ENCODE measurements around the gene SHB. TPM values are rescaled to one million over a fixed set of nuclear protein-coding genes. Genes with fewer than 3 reads are reported as not detected.

Gene SHB
- 2.0 TPM for polyA plus RNA-seq (2013)

- ChIA-PET POLR2A (interaction anchor here (0.6 kb wide), 1 partner anchor 18 kb away, joined by 3 read pairs; no protein-coding TSS in a partner anchor), CTCF (interaction anchor here (0.6 to 5.3 kb wide), 7 partner anchors 10 to 156 kb away, joined by 3 to 32 read pairs (median 3); no protein-coding TSS in a partner anchor)
- H3K27ac ChIP-seq (ENCODE audit: insufficient read depth in 1 of 2, low read depth in 1 of 2, low read length in 2 of 2, poor library complexity in 1 of 2, severe bottlenecking in 2 of 2) = peak within 1 kb of the TSS in 1 of 2 experiments; percentile 71
- no peaks in the 10 kb centered on the region for H3K9me3 ChIP-seq (ENCODE audit: control extremely low read depth in 1 of 5, control insufficient read depth in 4 of 5, insufficient read depth in 2 of 5, low read depth in 1 of 5, low read length in 4 of 5)
- no peaks in the 10 kb centered on the region for H3K36me3 ChIP-seq (ENCODE audit: control insufficient read depth in 4 of 4, insufficient read depth in 4 of 4, low read length in 3 of 4)
- peak; percentile 65 to 86 (median 79) for DNase-seq
- H3K4me3 ChIP-seq (ENCODE audit: control insufficient read depth in 1 of 7, extremely low read depth in 1 of 7, insufficient read depth in 4 of 7, low read depth in 2 of 7, low read length in 6 of 7) = peak within 1 kb of the TSS; percentile 74 to 87 (median 77)
- peaks cover 0 to 53% (median 39%) of the 10 kb centered on the region in 4 experiments for H3K4me1 ChIP-seq (ENCODE audit: control extremely low read depth in 1 of 4, control insufficient read depth in 4 of 4, insufficient read depth in 4 of 4, low read length in 3 of 4)
- peaks cover 0 to 13% (median 3%) of the 10 kb centered on the region in 5 experiments for H3K27me3 ChIP-seq (replicated peaks in 2 of 5; ENCODE audit: control insufficient read depth in 4 of 5, insufficient read depth in 5 of 5, low read length in 4 of 5)
- WGBS (ENCODE audit: insufficient coverage) = 0% methylated on average over 93 of the region's 134 CpGs
Measured at GRCh38 chr9:38068701-38069628, at the start of gene SHB. Gene SHB, minus strand, starts transcription at chr9:38069227. Its CDS starts 582 bp downstream, at chr9:38068645.

- Histone ChIP-seq H3K27ac (ENCODE audit: insufficient read depth in 1 of 2, low read depth in 1 of 2, low read length in 2 of 2, poor library complexity in 1 of 2, severe bottlenecking in 2 of 2) (no peak overlapping the region), H3K4me3 (ENCODE audit: control insufficient read depth in 1 of 7, extremely low read depth in 1 of 7, insufficient read depth in 4 of 7, low read depth in 2 of 7, low read length in 6 of 7) (no peak overlapping the region), H3K36me3 (ENCODE audit: control insufficient read depth in 4 of 4, insufficient read depth in 4 of 4, low read length in 3 of 4) (no peaks in the 10 kb centered on the region), H3K4me1 (ENCODE audit: control extremely low read depth in 1 of 4, control insufficient read depth in 4 of 4, insufficient read depth in 4 of 4, low read length in 3 of 4) (no peaks in the 10 kb centered on the region), H3K9me3 (ENCODE audit: control extremely low read depth in 1 of 5, control insufficient read depth in 4 of 5, insufficient read depth in 2 of 5, low read depth in 1 of 5, low read length in 4 of 5) (no peaks in the 10 kb centered on the region), H3K27me3 (replicated peaks in 2 of 5; ENCODE audit: control insufficient read depth in 4 of 5, insufficient read depth in 5 of 5, low read length in 4 of 5) (peaks cover 0 to 6% (median 2%) of the 10 kb centered on the region in 5 experiments)
- DNase-seq = no peak
- 100% methylated on average over 3 of the region's 5 CpGs for WGBS (ENCODE audit: insufficient coverage)
- POLR2A ChIA-PET = no interaction called here
- CTCF ChIA-PET = no interaction called here
Measured at GRCh38 chr9:38117651-38118050, 48.6 kb upstream of the SHB start.

- Histone ChIP-seq H3K4me1 (ENCODE audit: control extremely low read depth in 1 of 4, control insufficient read depth in 4 of 4, insufficient read depth in 4 of 4, low read length in 3 of 4) (no peaks in the 10 kb centered on the region), H3K27ac (ENCODE audit: insufficient read depth in 1 of 2, low read depth in 1 of 2, low read length in 2 of 2, poor library complexity in 1 of 2, severe bottlenecking in 2 of 2) (no peak overlapping the region), H3K9me3 (ENCODE audit: control extremely low read depth in 1 of 5, control insufficient read depth in 4 of 5, insufficient read depth in 2 of 5, low read depth in 1 of 5, low read length in 4 of 5) (no peaks in the 10 kb centered on the region), H3K27me3 (replicated peaks in 2 of 5; ENCODE audit: control insufficient read depth in 4 of 5, insufficient read depth in 5 of 5, low read length in 4 of 5) (peaks cover 0 to 4% (median 2%) of the 10 kb centered on the region in 5 experiments), H3K4me3 (ENCODE audit: control insufficient read depth in 1 of 7, extremely low read depth in 1 of 7, insufficient read depth in 4 of 7, low read depth in 2 of 7, low read length in 6 of 7) (no peak overlapping the region), H3K36me3 (ENCODE audit: control insufficient read depth in 4 of 4, insufficient read depth in 4 of 4, low read length in 3 of 4) (no peaks in the 10 kb centered on the region)
- CTCF ChIA-PET = interaction anchor here (0.7 kb wide), 1 partner anchor 14 kb away, joined by 3 read pairs; no protein-coding TSS in a partner anchor
- POLR2A ChIA-PET = no interaction called here
- no peak for DNase-seq
Measured at GRCh38 chr9:38114905-38115304, 45.9 kb upstream of the SHB start.

GRCh38 chr9:38112456-38112855, 43.4 kb upstream of the SHB start:
- no peak for DNase-seq
- Histone ChIP-seq H3K36me3 (ENCODE audit: control insufficient read depth in 4 of 4, insufficient read depth in 4 of 4, low read length in 3 of 4) (no peaks in the 10 kb centered on the region), H3K4me3 (ENCODE audit: control insufficient read depth in 1 of 7, extremely low read depth in 1 of 7, insufficient read depth in 4 of 7, low read depth in 2 of 7, low read length in 6 of 7) (no peak overlapping the region), H3K4me1 (ENCODE audit: control extremely low read depth in 1 of 4, control insufficient read depth in 4 of 4, insufficient read depth in 4 of 4, low read length in 3 of 4) (no peaks in the 10 kb centered on the region), H3K27me3 (replicated peaks in 2 of 5; ENCODE audit: control insufficient read depth in 4 of 5, insufficient read depth in 5 of 5, low read length in 4 of 5) (peaks cover 0 to 4% (median under 1%) of the 10 kb centered on the region in 5 experiments), H3K9me3 (ENCODE audit: control extremely low read depth in 1 of 5, control insufficient read depth in 4 of 5, insufficient read depth in 2 of 5, low read depth in 1 of 5, low read length in 4 of 5) (no peaks in the 10 kb centered on the region), H3K27ac (ENCODE audit: insufficient read depth in 1 of 2, low read depth in 1 of 2, low read length in 2 of 2, poor library complexity in 1 of 2, severe bottlenecking in 2 of 2) (no peak overlapping the region)
- ChIA-PET CTCF (interaction anchor here (1.8 kb wide), 1 partner anchor 48 kb away, joined by 5 read pairs; no protein-coding TSS in a partner anchor), POLR2A (no interaction called here)
- WGBS (ENCODE audit: insufficient coverage) = 100% methylated on average over 1 of the region's 1 CpG

GRCh38 chr9:38112049-38112448, 43.0 kb upstream of the SHB start:
- no peak overlapping the region for H3K4me3 ChIP-seq (ENCODE audit: control insufficient read depth in 1 of 7, extremely low read depth in 1 of 7, insufficient read depth in 4 of 7, low read depth in 2 of 7, low read length in 6 of 7)
- DNase-seq = no peak
- H3K9me3 ChIP-seq (ENCODE audit: control extremely low read depth in 1 of 5, control insufficient read depth in 4 of 5, insufficient read depth in 2 of 5, low read depth in 1 of 5, low read length in 4 of 5) = no peaks in the 10 kb centered on the region
- ChIA-PET CTCF (interaction anchor here (1.3 kb wide), 1 partner anchor 25 kb away, joined by 3 read pairs; no protein-coding TSS in a partner anchor), POLR2A (no interaction called here)
- no peak overlapping the region for H3K27ac ChIP-seq (ENCODE audit: insufficient read depth in 1 of 2, low read depth in 1 of 2, low read length in 2 of 2, poor library complexity in 1 of 2, severe bottlenecking in 2 of 2)
- H3K36me3 ChIP-seq (ENCODE audit: control insufficient read depth in 4 of 4, insufficient read depth in 4 of 4, low read length in 3 of 4) = no peaks in the 10 kb centered on the region
- WGBS (ENCODE audit: insufficient coverage) = 100% methylated on average over 1 of the region's 5 CpGs
- H3K27me3 ChIP-seq (replicated peaks in 2 of 5; ENCODE audit: control insufficient read depth in 4 of 5, insufficient read depth in 5 of 5, low read length in 4 of 5) = peaks cover 0 to 4% (median 0%) of the 10 kb centered on the region in 5 experiments
- no peaks in the 10 kb centered on the region for H3K4me1 ChIP-seq (ENCODE audit: control extremely low read depth in 1 of 4, control insufficient read depth in 4 of 4, insufficient read depth in 4 of 4, low read length in 3 of 4)

- no peak for DNase-seq
- H3K27ac ChIP-seq (ENCODE audit: insufficient read depth in 1 of 2, low read depth in 1 of 2, low read length in 2 of 2, poor library complexity in 1 of 2, severe bottlenecking in 2 of 2) = no peak overlapping the region
- no peaks in the 10 kb centered on the region for H3K9me3 ChIP-seq (ENCODE audit: control extremely low read depth in 1 of 5, control insufficient read depth in 4 of 5, insufficient read depth in 2 of 5, low read depth in 1 of 5, low read length in 4 of 5)
- no peaks in the 10 kb centered on the region for H3K36me3 ChIP-seq (ENCODE audit: control insufficient read depth in 4 of 4, insufficient read depth in 4 of 4, low read length in 3 of 4)
- ChIA-PET CTCF (interaction anchor here (1.3 kb wide), 1 partner anchor 23 kb away, joined by 3 read pairs; no protein-coding TSS in a partner anchor), POLR2A (no interaction called here)
- H3K27me3 ChIP-seq (replicated peaks in 2 of 5; ENCODE audit: control insufficient read depth in 4 of 5, insufficient read depth in 5 of 5, low read length in 4 of 5) = peaks cover 0 to 4% (median 0%) of the 10 kb centered on the region in 5 experiments
- H3K4me3 ChIP-seq (ENCODE audit: control insufficient read depth in 1 of 7, extremely low read depth in 1 of 7, insufficient read depth in 4 of 7, low read depth in 2 of 7, low read length in 6 of 7) = no peak overlapping the region
- WGBS (ENCODE audit: insufficient coverage) = 80% methylated on average over 4 of the region's 6 CpGs
- H3K4me1 ChIP-seq (ENCODE audit: control extremely low read depth in 1 of 4, control insufficient read depth in 4 of 4, insufficient read depth in 4 of 4, low read length in 3 of 4) = no peaks in the 10 kb centered on the region
Measured at GRCh38 chr9:38110476-38110875, 41.4 kb upstream of the SHB start.

GRCh38 chr9:38109601-38110000, 40.6 kb upstream of the SHB start:
- CTCF ChIA-PET = no interaction called here
- no peaks in the 10 kb centered on the region for H3K27me3 ChIP-seq (replicated peaks in 2 of 5; ENCODE audit: control insufficient read depth in 4 of 5, insufficient read depth in 5 of 5, low read length in 4 of 5)
- POLR2A ChIA-PET = no interaction called here
- DNase-seq = no peak
- no peaks in the 10 kb centered on the region for H3K36me3 ChIP-seq (ENCODE audit: control insufficient read depth in 4 of 4, insufficient read depth in 4 of 4, low read length in 3 of 4)
- H3K27ac ChIP-seq (ENCODE audit: insufficient read depth in 1 of 2, low read depth in 1 of 2, low read length in 2 of 2, poor library complexity in 1 of 2, severe bottlenecking in 2 of 2) = no peak overlapping the region
- H3K4me3 ChIP-seq (ENCODE audit: control insufficient read depth in 1 of 7, extremely low read depth in 1 of 7, insufficient read depth in 4 of 7, low read depth in 2 of 7, low read length in 6 of 7) = no peak overlapping the region
- WGBS (ENCODE audit: insufficient coverage) = 100% methylated on average over 1 of the region's 6 CpGs
- H3K4me1 ChIP-seq (ENCODE audit: control extremely low read depth in 1 of 4, control insufficient read depth in 4 of 4, insufficient read depth in 4 of 4, low read length in 3 of 4) = no peaks in the 10 kb centered on the region
- H3K9me3 ChIP-seq (ENCODE audit: control extremely low read depth in 1 of 5, control insufficient read depth in 4 of 5, insufficient read depth in 2 of 5, low read depth in 1 of 5, low read length in 4 of 5) = no peaks in the 10 kb centered on the region
